GM23338 (cell line): ENCODE results near the gene MTHFD2L. TPM values are rescaled to one million over a fixed set of nuclear protein-coding genes. Genes with fewer than 3 reads are reported as not detected.

Experiments used
- ATAC-seq: fragments of 200-7000 bp; cut with Tn5 transposase; 3 replicates; pipeline ENCODE4 v1.9.1; 2020
- DNase-seq: peaks from one replicate; pipeline ENCODE4 v3.0.0-alpha.2; 2015; ENCODE audit warnings: low spot score
- H2AFZ ChIP-seq: fragments of 200-600 bp; sonication (generic); 2 replicates; pipeline ENCODE4 v1.8.0; 2016; ENCODE audit warnings: antibody characterized with exemption, mild to moderate bottlenecking, moderate library complexity
- H3F3A ChIP-seq: fragments of 200-600 bp; sonication (generic); replicated peaks from 2 replicates; pipeline ENCODE4 v1.8.0; 2017; ENCODE audit warnings: antibody characterized with exemption, mixed run types, low read depth
- H3K27ac ChIP-seq: fragments of 200-600 bp; sonication (generic); 2 replicates; pipeline ENCODE4 v1.6.1; 2016; ENCODE audit warnings: low read depth
- H3K27me3 ChIP-seq: fragments of 200-600 bp; sonication (generic); 2 replicates; pipeline ENCODE4 v1.8.0; 2016; ENCODE audit warnings: mild to moderate bottlenecking, mixed run types, moderate library complexity; ENCODE audit not compliant: insufficient read depth
- H3K36me3 ChIP-seq: fragments of 200-600 bp; sonication (generic); 2 replicates; pipeline ENCODE4 v1.8.0; 2016; ENCODE audit warnings: mild to moderate bottlenecking; ENCODE audit not compliant: insufficient read depth
- H3K4me1 ChIP-seq: fragments of 200-600 bp; sonication (generic); 2 replicates; pipeline ENCODE4 v1.8.0; 2016; ENCODE audit warnings: mild to moderate bottlenecking, moderate library complexity; ENCODE audit not compliant: insufficient read depth
- H3K4me2 ChIP-seq: fragments of 200-600 bp; sonication (generic); 2 replicates; pipeline ENCODE4 v1.7.1; 2017; ENCODE audit warnings: mixed run types
- H3K4me3 ChIP-seq: fragments of 200-600 bp; sonication (generic); 2 replicates; pipeline ENCODE4 v1.6.1; 2016; ENCODE audit warnings: mixed run types
- H3K79me2 ChIP-seq: fragments of 200-600 bp; sonication (generic); replicated peaks from 2 replicates; pipeline ENCODE4 v1.8.0; 2017; ENCODE audit warnings: mild to moderate bottlenecking; ENCODE audit not compliant: insufficient read depth
- H3K9me2 ChIP-seq: fragments of 200-600 bp; sonication (generic); 2 replicates; pipeline ENCODE4 v1.8.0; 2017; ENCODE audit not compliant: insufficient read depth
- H4K20me1 ChIP-seq: fragments of 200-600 bp; sonication (generic); replicated peaks from 2 replicates; pipeline ENCODE4 v1.8.0; 2017; ENCODE audit warnings: mild to moderate bottlenecking; ENCODE audit not compliant: insufficient read depth
- H3K27ac Mint-ChIP-seq: 2 replicates; pipeline ENCODE4 v1.8.0; 2020; ENCODE audit warnings: inconsistent platforms, mild to moderate bottlenecking, moderate library complexity, mixed read lengths
- H3K27me3 Mint-ChIP-seq: 3 replicates; pipeline ENCODE4 v1.8.0; 2022; ENCODE audit warnings: low read depth, mild to moderate bottlenecking, moderate library complexity, mixed read lengths, inconsistent platforms; ENCODE audit not compliant: insufficient read depth, poor library complexity
- H3K36me3 Mint-ChIP-seq: 3 replicates; pipeline ENCODE4 v1.8.0; 2021; ENCODE audit warnings: low read depth, mild to moderate bottlenecking, inconsistent platforms, moderate library complexity, mixed read lengths
- H3K4me1 Mint-ChIP-seq: 3 replicates; pipeline ENCODE4 v1.8.0; 2020; ENCODE audit warnings: mild to moderate bottlenecking, inconsistent platforms, mixed read lengths
- H3K4me3 Mint-ChIP-seq: 3 replicates; pipeline ENCODE4 v1.8.0; 2021; ENCODE audit warnings: moderate library complexity, mild to moderate bottlenecking, inconsistent platforms, mixed read lengths
- H3K9me3 Mint-ChIP-seq: 3 replicates; pipeline ENCODE4 v1.8.0; 2020; ENCODE audit warnings: moderate library complexity, mild to moderate bottlenecking, inconsistent platforms, mixed read lengths
- CREB1 ChIP-seq: fragments of 250-450 bp; sonication (Bioruptor Pico); IDR thresholded peaks from 2 replicates; pipeline ENCODE4 v1.5.0; 2020; ENCODE audit warnings: low read depth, mild to moderate bottlenecking, moderate library complexity
- CTCF ChIP-seq, 2 experiments: fragments of 200-600 bp in 1 of 2; sonication (generic) in 1 of 2; conservative IDR thresholded peaks; 2 replicates each; pipeline versions ENCODE4 v1.5.1 to v1.6.1; 2016 to 2017; ENCODE audit warnings: antibody characterized with exemption in 2 of 2, low read depth in 2 of 2, mild to moderate bottlenecking in 2 of 2, moderate library complexity in 1 of 2
- EZH2 ChIP-seq: fragments of 200-600 bp; sonication (generic); IDR thresholded peaks from one replicate; pipeline ENCODE4 v1.8.0; 2017; ENCODE audit warnings: antibody characterized with exemption, mild to moderate bottlenecking, low read depth; ENCODE audit not compliant: unreplicated experiment
- EZH2phosphoT487 ChIP-seq: fragments of 200-600 bp; sonication (generic); IDR thresholded peaks from one replicate; pipeline ENCODE4 v1.8.1; 2018; ENCODE audit warnings: antibody characterized with exemption; ENCODE audit not compliant: unreplicated experiment
- JUNB ChIP-seq: IDR thresholded peaks from one replicate; pipeline ENCODE4 v1.6.1; 2016; ENCODE audit warnings: antibody characterized with exemption; ENCODE audit not compliant: unreplicated experiment
- NANOG ChIP-seq: IDR thresholded peaks from 2 replicates; pipeline ENCODE4 v1.6.1; 2016; ENCODE audit warnings: antibody characterized with exemption, borderline replicate concordance
- POLR2AphosphoS5 ChIP-seq: IDR thresholded peaks from 2 replicates; pipeline ENCODE4 v1.6.1; 2016; ENCODE audit warnings: antibody characterized with exemption, low read depth
- STAT1 ChIP-seq: IDR thresholded peaks from one replicate; pipeline ENCODE4 v1.6.1; 2016; ENCODE audit warnings: antibody characterized with exemption; ENCODE audit not compliant: unreplicated experiment
- ZNF114 ChIP-seq: fragments of 250-450 bp; sonication (Bioruptor Pico); IDR thresholded peaks from 2 replicates; pipeline ENCODE4 v1.5.0; 2020; ENCODE audit warnings: mild to moderate bottlenecking, moderate library complexity
- ZNF331 ChIP-seq: fragments of 250-450 bp; sonication (Bioruptor Pico); IDR thresholded peaks from 2 replicates; pipeline ENCODE4 v1.5.0; 2020; ENCODE audit warnings: low read depth, mild to moderate bottlenecking, moderate library complexity
- polyA plus RNA-seq: library from polyadenylated mRNA; unstranded; fragments of >200 nt; fragmentation: Nextera tagmentation; extraction: Ambion mirVana; gene quantifications from 2 replicates; pipeline ENCODE4 v1.2.1, GENCODE V29; 2016
- total RNA-seq: library from RNA; depleted of rRNA; stranded (reverse); fragments of >200 nt; shearing (Covaris generic); gene quantifications from 2 replicates; pipeline ENCODE4 v1.2.3, GENCODE V29; 2014
- TF ChIP-seq, protein P1 (sequence below): fragments of 250-450 bp; sonication (Bioruptor Pico); IDR thresholded peaks from 2 replicates; pipeline ENCODE4 v1.5.0; 2020; ENCODE audit warnings: mild to moderate bottlenecking, moderate library complexity
- TF ChIP-seq, protein P2 (sequence below): IDR thresholded peaks from 2 replicates; pipeline ENCODE4 v1.6.1; 2016; ENCODE audit warnings: antibody characterized with exemption
- TF ChIP-seq, protein P3 (sequence below): IDR thresholded peaks from one replicate; pipeline ENCODE4 v1.6.1; 2018; ENCODE audit warnings: antibody characterized with exemption; ENCODE audit not compliant: unreplicated experiment

The MTHFD2L gene
- total and polyA plus RNA-seq, 2 experiments from 2014 or later = 24.4 to 35.7 TPM

GRCh38 chr4:74146581-74147129, 11.3 kb upstream of the MTHFD2L start:
- no peak overlapping the region for H3K4me3 Mint-ChIP-seq

More at GRCh38 chr4:74146581-74147129, 11.3 kb upstream of the MTHFD2L start:
- Mint-ChIP-seq H3K9me3 (no peaks in the 10 kb centered on the region), H3K36me3 (no peaks in the 10 kb centered on the region), H3K4me1 (no peaks in the 10 kb centered on the region), H3K27ac (no peak overlapping the region), H3K27me3 (no peaks in the 10 kb centered on the region)
- Histone ChIP-seq H4K20me1 (no peaks in the 10 kb centered on the region), H3K36me3 (no peaks in the 10 kb centered on the region), H3F3A (no peaks in the 10 kb centered on the region), H3K4me3 (no peak overlapping the region), H3K79me2 (no peaks in the 10 kb centered on the region), H3K4me1 (no peaks in the 10 kb centered on the region), H2AFZ (no peak overlapping the region; the same call in 1 of the 2 replicates), H3K4me2 (no peak overlapping the region), H3K27ac (no peak overlapping the region), H3K27me3 (no peaks in the 10 kb centered on the region), H3K9me2 (no peaks in the 10 kb centered on the region)
- DNase-seq (no peak), ATAC-seq (no peak)
- no peak for TF ChIP-seq ZNF331 (CRISPR knock-in tag)
- TF ChIP-seq NANOG = no peak
- no peak for TF ChIP-seq ZNF114 (CRISPR knock-in tag)
- TF ChIP-seq CREB1 (CRISPR knock-in tag) = no peak
- TF ChIP-seq STAT1 = no peak
- TF ChIP-seq CTCF (conservative IDR thresholded peaks at IDR 0.05; ENCODE audit: low read depth in 2 of 2) = no peak
- TF ChIP-seq, protein P1, sequence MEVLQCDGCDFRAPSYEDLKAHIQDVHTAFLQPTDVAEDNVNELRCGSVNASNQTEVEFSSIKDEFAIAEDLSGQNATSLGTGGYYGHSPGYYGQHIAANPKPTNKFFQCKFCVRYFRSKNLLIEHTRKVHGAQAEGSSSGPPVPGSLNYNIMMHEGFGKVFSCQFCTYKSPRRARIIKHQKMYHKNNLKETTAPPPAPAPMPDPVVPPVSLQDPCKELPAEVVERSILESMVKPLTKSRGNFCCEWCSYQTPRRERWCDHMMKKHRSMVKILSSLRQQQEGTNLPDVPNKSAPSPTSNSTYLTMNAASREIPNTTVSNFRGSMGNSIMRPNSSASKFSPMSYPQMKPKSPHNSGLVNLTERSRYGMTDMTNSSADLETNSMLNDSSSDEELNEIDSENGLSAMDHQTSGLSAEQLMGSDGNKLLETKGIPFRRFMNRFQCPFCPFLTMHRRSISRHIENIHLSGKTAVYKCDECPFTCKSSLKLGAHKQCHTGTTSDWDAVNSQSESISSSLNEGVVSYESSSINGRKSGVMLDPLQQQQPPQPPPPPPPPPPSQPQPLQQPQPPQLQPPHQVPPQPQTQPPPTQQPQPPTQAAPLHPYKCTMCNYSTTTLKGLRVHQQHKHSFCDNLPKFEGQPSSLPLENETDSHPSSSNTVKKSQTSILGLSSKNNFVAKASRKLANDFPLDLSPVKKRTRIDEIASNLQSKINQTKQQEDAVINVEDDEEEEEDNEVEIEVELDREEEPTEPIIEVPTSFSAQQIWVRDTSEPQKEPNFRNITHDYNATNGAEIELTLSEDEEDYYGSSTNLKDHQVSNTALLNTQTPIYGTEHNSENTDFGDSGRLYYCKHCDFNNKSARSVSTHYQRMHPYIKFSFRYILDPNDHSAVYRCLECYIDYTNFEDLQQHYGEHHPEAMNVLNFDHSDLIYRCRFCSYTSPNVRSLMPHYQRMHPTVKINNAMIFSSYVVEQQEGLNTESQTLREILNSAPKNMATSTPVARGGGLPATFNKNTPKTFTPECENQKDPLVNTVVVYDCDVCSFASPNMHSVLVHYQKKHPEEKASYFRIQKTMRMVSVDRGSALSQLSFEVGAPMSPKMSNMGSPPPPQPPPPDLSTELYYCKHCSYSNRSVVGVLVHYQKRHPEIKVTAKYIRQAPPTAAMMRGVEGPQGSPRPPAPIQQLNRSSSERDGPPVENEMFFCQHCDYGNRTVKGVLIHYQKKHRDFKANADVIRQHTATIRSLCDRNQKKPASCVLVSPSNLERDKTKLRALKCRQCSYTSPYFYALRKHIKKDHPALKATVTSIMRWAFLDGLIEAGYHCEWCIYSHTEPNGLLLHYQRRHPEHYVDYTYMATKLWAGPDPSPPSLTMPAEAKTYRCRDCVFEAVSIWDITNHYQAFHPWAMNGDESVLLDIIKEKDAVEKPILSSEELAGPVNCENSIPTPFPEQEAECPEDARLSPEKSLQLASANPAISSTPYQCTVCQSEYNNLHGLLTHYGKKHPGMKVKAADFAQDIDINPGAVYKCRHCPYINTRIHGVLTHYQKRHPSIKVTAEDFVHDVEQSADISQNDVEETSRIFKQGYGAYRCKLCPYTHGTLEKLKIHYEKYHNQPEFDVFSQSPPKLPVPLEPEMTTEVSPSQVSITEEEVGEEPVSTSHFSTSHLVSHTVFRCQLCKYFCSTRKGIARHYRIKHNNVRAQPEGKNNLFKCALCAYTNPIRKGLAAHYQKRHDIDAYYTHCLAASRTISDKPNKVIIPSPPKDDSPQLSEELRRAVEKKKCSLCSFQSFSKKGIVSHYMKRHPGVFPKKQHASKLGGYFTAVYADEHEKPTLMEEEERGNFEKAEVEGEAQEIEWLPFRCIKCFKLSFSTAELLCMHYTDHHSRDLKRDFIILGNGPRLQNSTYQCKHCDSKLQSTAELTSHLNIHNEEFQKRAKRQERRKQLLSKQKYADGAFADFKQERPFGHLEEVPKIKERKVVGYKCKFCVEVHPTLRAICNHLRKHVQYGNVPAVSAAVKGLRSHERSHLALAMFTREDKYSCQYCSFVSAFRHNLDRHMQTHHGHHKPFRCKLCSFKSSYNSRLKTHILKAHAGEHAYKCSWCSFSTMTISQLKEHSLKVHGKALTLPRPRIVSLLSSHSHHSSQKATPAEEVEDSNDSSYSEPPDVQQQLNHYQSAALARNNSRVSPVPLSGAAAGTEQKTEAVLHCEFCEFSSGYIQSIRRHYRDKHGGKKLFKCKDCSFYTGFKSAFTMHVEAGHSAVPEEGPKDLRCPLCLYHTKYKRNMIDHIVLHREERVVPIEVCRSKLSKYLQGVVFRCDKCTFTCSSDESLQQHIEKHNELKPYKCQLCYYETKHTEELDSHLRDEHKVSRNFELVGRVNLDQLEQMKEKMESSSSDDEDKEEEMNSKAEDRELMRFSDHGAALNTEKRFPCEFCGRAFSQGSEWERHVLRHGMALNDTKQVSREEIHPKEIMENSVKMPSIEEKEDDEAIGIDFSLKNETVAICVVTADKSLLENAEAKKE (CRISPR knock-in tag) = no peak
- TF ChIP-seq JUNB = no peak
- no peak for TF ChIP-seq EZH2phosphoT487
- no peak for TF ChIP-seq POLR2AphosphoS5
- TF ChIP-seq, protein P2, sequence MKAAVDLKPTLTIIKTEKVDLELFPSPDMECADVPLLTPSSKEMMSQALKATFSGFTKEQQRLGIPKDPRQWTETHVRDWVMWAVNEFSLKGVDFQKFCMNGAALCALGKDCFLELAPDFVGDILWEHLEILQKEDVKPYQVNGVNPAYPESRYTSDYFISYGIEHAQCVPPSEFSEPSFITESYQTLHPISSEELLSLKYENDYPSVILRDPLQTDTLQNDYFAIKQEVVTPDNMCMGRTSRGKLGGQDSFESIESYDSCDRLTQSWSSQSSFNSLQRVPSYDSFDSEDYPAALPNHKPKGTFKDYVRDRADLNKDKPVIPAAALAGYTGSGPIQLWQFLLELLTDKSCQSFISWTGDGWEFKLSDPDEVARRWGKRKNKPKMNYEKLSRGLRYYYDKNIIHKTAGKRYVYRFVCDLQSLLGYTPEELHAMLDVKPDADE = no peak
- no peak for TF ChIP-seq EZH2
- TF ChIP-seq, protein P3, sequence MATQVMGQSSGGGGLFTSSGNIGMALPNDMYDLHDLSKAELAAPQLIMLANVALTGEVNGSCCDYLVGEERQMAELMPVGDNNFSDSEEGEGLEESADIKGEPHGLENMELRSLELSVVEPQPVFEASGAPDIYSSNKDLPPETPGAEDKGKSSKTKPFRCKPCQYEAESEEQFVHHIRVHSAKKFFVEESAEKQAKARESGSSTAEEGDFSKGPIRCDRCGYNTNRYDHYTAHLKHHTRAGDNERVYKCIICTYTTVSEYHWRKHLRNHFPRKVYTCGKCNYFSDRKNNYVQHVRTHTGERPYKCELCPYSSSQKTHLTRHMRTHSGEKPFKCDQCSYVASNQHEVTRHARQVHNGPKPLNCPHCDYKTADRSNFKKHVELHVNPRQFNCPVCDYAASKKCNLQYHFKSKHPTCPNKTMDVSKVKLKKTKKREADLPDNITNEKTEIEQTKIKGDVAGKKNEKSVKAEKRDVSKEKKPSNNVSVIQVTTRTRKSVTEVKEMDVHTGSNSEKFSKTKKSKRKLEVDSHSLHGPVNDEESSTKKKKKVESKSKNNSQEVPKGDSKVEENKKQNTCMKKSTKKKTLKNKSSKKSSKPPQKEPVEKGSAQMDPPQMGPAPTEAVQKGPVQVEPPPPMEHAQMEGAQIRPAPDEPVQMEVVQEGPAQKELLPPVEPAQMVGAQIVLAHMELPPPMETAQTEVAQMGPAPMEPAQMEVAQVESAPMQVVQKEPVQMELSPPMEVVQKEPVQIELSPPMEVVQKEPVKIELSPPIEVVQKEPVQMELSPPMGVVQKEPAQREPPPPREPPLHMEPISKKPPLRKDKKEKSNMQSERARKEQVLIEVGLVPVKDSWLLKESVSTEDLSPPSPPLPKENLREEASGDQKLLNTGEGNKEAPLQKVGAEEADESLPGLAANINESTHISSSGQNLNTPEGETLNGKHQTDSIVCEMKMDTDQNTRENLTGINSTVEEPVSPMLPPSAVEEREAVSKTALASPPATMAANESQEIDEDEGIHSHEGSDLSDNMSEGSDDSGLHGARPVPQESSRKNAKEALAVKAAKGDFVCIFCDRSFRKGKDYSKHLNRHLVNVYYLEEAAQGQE = no peak
